HG02938 (cell line): Measurements from ENCODE around the gene DPP10.
"Not testable (repeated sequence)": the region's sequence is repeated elsewhere in the genome, so short reads cannot be mapped to it uniquely, and the experiment has no call there.

Experiments
- ATAC-seq: cut with Tn5 transposase; IDR thresholded peaks from one replicate; pipeline ENCODE4 v1.9.1; 2021; ENCODE audit warnings: mild to moderate bottlenecking, moderate library complexity; ENCODE audit not compliant: unreplicated experiment

DPP10 gene

DNA sequence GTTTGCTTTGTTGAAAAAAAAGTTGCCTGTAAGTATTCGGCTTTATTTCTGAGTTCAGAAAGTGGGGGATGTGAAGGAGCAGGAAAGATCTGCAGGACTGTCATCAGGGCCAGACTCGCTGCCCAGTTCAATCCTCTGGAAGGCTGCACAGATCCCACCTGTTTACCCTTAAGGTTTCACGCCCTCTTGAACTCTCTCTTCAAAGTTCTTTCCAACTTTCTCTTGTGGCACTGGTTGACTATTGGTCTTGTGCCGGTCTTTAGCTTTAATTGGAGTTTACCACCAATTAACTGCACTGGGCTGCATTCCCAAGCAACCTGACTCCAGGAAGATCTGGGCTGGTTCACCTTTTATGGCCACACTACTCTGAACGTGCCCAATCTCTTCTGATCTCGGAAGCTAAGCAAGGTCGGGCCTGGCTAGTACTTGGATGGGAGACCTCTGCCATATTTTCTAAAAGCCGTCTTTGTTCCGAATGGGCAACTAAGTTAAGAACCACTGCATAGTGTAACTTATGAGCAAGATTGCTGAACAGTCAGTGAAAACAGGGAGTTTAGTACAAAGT, 495.0 kb downstream of the DPP10 start:
- no peak for ATAC-seq

DNA sequence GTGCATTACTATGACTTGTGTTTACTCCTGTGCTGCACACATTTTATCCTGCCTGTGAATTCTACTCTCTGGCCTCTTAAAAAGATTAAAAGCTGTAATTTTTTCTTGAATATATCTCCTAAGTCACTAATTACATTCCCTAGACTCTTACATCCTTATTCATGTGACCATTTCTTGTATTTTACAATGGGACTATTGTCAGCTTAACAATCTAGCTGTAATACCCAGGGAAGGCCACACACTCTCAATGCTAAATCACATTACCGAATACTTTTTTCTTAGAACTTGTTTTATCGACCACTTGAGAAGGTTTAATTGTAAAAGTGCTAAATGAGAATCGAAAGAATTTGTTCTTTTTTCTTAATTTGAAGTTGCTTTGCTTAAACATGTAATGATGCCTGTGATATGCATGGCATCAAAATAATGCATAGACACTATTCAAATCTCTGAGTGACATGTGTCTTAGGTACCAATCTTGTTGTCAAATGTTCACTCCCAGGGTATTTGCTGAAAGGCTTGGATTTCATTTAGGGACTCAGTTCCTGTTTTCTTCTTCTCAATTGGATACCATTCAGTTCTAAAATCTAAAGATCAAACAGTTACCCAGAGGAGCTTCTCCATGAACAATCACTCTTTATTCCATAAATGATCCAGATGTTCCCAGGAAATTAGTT, 498.5 kb downstream of the DPP10 start:
- no peak for ATAC-seq

DNA sequence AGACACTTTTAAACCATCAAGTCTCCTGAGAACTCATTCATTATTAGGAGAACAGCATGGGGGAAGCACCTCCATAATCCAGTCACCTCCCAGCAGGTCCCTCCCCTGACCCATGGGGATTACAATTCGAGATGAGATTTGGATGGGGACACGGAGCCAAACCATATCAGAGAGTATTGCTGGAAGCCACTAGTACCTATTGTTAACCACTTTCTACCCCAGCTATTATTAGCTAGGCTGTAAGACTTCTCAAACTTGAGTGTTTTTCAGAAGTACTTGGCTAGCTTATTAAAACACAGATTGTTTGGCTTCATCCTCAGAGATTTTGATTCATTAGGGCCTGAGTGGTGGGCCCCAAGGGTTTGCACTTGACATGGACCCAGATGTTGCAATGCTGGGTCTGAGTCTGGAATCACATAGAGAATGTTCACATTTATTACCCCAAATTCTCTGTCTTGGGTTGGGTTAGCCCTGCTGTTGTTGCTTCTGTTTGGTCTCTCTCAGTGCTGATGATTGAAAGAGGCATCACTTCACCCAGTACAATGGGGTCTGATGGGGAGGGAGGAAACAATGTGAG, 506.9 kb downstream of the DPP10 start:
- ATAC-seq: no peak

DNA sequence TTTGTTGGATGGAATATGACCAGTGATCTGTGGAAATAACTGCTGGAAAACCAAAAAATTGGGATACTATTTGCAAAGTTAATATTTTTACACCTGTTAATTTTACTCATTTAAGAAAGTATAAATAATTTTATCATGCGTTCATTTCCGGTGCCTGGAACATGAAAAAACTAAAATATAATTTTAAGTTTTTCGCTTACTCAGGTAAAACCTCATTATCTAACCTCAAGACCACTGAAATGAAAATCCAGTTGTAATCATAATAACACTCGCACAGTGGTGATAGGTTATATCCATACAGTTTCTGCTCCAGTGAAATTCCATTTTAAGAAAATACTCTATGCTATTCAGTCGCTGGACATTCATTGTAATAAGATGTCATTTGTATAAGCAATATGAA, 517.9 kb downstream of the DPP10 start:
- ATAC-seq: no peak

DNA sequence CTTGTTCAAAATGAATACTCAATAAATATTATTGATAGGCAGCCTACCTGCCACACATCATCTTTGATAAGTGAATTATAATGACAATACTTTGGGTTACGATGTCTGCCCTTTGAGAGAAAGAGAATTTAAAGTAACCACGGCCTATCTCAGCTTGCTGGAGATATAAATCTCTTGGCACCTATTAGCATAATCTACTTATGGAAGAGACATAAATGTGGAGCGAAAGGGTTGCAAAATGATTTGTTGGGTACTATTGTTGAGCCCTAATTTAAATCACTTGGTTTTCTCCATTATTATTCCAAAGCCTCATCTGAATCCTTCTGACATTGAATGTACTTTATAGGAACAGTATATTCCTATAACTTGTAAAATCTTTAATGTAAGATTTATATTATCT, 520.1 kb downstream of the DPP10 start:
- ATAC-seq: no peak

DNA sequence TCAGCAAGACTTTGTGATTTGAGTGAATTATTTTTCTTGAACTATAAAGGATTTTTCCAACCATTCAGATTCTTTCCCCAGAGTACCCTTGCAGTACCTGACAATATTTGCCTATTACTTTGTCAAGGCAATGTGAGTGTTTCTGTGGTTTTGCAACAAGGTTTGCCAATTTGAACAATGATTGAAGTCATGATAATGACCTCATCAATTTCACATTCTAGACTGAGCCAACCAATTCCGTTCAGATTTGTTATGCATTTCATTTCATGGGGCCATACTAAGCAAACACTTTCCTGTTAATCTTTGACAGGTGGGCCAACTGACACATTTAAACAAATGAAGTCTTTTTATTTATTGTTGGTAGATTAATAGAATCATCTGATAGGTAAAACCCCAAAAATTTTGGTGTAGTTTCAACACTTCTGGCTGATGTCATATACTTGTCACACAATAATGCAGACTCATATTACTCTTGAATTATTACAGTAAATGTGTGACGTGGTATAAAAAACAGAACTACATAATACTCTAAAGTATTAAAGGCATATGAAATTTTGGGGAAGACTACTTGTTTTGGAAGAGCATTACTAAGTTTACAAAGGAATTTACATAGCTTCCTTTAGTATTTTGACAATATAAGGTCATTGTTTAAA, 526.4 kb downstream of the DPP10 start:
- ATAC-seq: no peak

DNA sequence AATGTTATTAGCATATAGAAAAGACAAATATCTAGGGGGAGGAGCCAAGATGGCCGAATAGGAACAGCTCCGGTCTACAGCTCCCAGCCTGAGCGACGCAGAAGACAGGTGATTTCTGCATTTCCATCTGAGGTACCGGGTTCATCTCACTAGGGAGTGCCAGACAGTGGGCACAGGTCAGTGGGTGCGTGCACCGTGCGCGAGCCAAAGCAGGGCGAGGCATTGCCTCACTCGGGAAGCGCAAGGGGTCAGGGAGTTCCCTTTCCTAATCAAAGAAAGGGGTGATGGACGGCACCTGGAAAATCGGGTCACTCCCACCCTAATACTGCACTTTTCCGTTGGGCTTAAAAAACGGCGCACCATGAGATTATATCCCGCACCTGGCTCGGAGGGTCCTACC, 561.9 kb downstream of the DPP10 start:
- ATAC-seq: not testable (repeated sequence)

DNA sequence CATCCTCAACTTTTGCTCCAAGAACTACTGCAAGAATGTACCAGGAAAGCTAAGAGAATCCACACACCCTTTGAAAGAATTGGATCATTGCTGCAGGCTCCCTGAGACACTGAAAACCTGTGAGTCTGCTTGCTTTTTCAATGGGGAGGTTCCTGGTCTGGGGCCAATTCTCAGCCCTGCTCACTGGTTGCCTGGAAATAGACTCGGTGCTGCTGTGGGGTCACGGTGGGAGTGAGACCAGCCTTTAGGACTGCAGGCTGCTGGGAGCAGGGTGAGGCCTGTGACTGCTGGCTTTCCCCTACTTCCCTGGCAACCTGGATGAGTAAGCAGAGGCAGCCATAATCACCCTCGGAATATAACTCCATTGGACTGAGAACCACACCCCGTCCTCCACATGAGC, 569.3 kb downstream of the DPP10 start:
- no peak for ATAC-seq

DNA sequence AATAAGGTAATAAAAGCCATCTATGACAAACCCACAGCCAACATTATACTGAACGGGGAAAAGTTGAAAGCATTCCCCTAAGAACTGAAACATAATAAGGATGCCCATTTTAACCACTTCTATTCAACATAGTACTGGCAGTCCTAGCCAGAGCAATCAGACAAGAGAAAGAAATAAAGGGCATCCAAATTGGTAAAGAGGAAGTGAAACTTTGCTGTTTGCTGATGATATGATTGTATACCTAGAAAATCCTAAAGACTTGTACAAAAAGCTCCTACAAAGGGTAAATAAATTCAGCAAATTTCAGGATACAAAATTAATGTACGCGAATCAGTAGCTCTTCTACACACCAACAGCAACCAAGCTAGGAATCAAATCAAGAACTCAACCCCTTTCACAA, 579.6 kb downstream of the DPP10 start:
- not testable (repeated sequence) for ATAC-seq

DNA sequence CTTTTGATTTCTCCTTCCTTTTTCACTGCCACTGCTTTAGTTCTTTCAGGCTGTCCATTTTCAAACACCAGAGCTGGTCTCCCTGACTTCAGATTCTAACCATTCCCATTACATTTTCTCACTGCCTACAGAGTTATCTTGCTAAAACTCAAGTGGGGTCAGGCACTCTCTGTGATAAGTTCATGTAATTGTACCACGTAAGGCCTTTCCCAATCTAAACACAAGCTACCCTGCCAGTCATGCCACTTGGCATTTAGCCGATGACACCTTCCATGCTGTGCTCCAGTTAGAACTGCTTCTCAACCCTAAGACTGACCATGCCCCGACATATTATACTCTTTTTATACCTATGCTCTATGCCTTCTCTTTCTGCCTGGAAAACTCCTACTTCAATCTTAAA, 592.4 kb downstream of the DPP10 start:
- no peak for ATAC-seq

DNA sequence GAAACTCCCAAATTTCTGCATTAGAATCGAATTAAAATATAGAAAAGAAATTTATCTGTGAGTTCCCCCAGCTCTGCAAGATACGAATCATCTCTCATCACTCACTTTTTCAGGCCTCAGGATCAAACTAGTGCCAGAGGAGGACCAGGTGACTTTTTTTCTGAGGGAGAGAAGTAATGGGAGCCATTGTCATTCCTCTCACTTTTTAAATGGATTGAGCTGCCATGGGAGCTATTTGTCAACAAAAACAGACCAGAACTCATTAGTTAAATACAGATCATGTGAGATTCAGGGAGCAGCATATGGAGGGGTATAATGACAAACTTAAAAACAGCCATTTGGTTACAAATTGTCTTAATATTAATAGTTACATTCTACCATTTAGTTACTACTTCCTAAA, 594.4 kb downstream of the DPP10 start:
- no peak for ATAC-seq

DNA sequence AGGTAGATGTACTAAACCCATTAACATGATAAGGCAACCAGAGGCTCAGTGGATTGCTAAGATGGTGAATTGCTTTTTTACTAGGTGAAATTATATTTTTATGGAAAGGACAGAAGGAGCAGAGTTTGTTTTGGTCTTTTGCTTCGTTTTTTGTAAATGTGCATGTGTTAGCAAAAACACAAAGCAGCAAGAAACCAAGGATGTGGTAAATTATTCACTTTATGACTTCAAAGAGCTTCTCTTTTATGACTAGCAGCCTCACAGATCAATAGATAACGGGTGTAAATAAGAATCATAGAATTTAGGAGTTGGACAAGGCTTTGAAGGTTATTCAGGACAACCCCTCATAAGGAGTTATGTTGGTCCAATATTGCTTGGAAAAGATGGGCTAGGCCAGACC, 615.0 kb downstream of the DPP10 start:
- no peak for ATAC-seq

DNA sequence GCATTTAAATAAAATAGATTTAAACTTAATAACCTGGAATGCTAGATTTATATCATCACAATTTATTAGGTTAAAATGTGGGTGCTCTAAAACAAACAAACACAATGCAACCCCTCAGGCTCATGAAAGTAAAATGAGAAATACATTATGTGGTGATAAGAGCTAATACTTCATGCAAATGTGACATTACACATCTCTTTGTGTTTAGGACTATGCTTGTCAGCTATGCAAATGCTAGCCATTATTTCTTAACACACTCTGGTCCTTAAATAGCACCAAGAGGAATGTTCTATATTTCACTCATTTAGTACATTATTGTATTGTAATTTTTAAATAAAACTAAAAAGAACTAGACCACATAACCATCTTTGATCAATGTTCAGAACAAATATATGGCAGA, 627.6 kb downstream of the DPP10 start:
- no peak for ATAC-seq

DNA sequence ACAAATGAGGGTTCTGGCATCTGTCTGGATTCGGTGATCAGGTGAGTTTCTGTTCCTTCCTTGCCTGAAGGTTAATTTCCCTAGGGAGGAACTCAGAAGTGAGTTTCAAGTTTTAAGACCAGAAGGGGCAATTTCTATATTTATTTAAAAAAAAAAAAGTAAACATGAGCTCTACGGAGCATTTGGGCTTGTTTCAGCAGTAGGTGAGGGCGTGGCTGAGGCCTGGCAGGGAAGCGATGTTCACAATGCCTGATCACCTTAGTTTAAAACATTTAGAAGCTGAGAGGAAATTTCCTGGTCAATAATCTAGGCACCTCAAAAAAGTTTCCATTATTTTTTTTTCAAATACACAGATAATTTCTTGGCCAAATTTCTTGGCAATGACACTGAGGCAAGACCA, 629.1 kb downstream of the DPP10 start:
- no peak for ATAC-seq

DNA sequence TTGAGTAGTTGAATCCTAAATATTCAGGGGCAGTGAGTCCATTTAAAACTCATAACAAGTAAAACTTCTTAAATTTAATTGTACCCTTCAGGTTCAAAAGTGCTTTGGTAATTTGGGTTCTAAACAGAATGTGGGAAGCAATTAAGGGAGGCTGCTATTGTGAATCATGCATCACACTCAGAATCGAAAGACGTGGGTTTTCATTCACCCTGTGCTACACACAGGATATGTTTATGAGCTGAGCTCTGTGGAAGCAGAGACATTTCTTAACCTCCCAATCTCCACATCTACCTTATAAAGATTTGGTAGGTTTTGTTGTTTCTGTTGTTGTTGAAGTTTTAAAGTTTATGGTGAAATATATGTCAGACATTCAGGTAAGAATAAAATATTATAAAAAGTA, 633.4 kb downstream of the DPP10 start:
- ATAC-seq: no peak

DNA sequence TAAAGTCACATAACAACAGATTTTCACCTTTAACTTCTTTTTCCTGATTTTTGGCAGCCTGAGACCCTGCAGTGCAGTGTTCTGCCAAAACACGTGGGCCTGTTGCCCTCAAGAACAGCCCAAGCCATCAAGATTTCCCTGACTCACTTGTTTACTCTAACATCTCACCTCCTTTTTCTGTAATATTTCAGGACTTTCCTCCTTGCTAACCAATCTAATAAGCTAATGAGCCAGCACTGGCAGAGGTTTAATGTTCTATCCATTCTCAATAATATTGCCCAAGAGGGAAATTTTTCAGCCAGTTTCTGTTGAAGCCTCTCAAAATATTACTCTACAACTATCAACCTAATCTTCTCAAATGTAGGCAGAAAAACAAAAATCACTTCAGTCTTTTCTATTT, 635.2 kb downstream of the DPP10 start:
- no peak for ATAC-seq

DNA sequence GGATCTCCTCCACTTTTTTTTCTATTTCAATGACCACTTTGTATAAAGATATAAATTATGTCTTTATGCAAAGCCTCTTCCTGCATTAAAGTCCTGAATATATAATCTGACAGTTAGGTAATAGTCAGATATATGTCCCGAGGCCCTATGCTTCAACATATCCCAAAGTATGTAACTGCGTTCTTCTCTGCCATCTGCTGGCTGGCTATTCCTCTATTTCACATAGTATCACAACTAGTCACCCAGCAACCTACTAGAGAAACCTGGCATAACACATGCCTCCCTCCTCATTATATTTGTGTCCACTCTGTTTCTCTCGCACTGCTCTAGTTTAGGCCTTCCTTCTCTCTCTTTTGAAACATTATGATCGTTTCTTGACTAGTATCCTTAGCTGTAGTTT, 640.8 kb downstream of the DPP10 start:
- ATAC-seq: no peak

DNA sequence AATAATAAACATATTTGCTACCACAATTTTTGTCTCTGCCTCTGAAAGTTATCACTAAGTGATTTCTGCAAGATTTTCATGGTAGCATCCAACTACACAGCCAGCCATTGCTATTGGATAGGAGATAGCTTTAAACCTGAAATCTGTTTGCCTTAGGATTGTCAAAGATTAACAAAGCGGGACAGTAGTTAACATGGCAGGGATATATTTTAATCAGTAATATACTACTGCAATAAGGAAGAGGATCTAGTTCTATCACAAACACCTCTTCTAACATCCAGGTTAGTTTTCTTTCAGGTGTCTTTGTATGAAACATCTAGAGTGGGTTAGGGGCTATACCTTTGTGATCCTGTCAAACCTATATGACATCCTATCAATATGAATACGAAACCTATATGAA, 641.3 kb downstream of the DPP10 start:
- ATAC-seq: no peak

DNA sequence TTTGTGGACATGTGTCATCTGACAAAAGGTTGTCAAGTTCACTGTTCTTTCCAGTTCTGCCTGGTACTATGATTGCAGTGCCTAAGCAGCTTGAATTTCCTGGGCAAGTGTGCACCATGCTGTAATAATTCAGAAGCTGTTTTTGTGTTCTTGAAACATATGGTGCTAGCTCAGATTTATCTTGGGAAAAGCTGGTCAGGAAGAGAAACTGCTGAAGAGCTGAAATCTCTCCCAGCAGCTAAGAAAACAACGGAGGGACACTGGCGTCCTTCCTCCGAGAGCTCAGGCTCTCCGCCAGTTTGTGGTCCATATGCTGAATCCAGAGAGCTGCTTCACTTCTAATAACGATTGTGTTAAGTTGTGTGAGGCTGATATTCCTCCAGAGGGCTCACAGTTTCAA, 642.0 kb downstream of the DPP10 start:
- ATAC-seq: no peak

DNA sequence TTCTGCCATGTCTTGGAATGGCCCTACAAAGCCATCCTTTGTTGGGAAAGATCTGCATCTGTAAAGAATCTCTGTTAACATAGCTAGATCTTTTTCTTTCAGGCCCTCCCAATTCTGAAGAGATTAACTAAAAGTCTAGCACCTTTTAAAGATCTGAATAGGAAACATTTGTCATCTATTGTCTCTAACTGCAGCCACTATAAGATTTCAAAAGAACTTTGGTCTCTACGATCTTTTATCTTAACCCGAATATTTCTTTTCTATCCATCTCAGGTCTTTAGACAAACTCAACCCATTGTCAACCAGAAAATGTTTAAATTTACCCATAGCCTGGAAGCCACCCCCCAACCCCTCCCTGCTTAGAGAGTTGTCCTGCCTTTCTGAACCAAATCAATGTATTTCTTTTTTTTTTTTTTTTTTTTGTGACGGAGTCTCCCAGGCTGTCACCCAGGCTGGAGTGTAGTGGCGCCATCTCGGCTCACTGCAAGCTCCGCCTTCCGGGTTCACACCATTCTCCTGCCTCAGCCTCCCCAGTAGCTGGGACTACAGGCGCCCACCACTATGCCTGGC, 643.7 kb downstream of the DPP10 start:
- ATAC-seq: not testable (repeated sequence)

DNA sequence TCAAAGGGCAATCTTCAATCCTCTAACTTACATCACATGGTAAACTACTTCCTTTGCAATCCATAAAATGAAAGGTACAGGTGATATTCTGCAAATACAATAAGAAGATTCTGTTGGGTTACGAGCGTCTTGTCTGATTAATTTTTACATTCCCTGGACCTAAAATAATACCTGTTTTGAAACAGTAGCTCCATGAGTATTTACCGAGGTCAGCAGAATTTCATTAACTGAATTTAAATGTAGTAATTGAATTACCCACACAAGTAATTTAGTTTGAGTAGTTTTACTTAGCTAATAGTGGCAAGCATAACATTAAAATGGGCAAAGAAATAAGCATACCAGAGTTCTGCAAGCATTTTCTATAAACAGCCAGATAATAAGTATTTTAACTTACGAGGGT, 652.0 kb downstream of the DPP10 start:
- no peak for ATAC-seq

DNA sequence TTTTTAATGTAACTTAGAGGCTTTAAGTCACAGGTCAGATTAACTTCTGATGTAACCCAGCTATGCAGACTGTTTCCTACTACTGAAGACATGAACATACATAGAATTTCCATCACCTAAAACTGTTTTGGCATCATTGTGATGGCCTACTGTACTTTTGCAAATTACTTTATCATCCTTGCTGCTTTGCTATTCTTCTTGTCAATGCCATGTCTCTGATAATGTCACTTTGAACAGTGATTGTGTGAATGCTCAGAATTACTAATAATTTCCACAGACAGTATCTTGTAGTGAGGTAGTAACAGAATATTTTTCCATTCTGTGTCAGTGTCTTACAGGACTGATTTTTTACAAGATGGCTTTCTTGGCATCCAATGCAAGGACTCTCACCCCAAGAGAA, 663.5 kb downstream of the DPP10 start:
- no peak for ATAC-seq
